Body of pancreas (tissue), 4 donors: ENCODE measurements around the gene PRSS23.
"Not testable (repeated sequence)": the region's sequence is repeated elsewhere in the genome, so short reads cannot be mapped to it uniquely, and the experiment has no call there.

Experiments used
- CTCF ChIP-seq, 7 experiments: fragments of 450-650 bp in 4 of 7; fragments of 200-600 bp in 3 of 7; sonication (generic) in 3 of 7; IDR thresholded peaks; one replicate each; pipeline ENCODE4 v1.5.1; 2016 to 2019; ENCODE audit warnings: antibody characterized with exemption in 7 of 7
- POLR2A ChIP-seq, 3 donors: fragments of 450-650 bp; IDR thresholded peaks; one replicate each; pipeline ENCODE4 v1.6.1; 2016; ENCODE audit warnings: antibody characterized with exemption in 3 of 3, mild to moderate bottlenecking in 2 of 3

GRCh38 chr11:86834376-86834775, 34.0 kb downstream of the PRSS23 start:
- TF ChIP-seq POLR2A, CTCF (IDR thresholded peaks at IDR 0.05): not testable (repeated sequence)
